ENCODE results near the gene KDM3B. TPM values are rescaled to one million over a fixed set of nuclear protein-coding genes. Genes with fewer than 3 reads are reported as not detected.

The KDM3B gene
- total and polyA plus RNA-seq, 2 of the 8 experiments (the other 6 are each of a cell fraction or from before 2014, with no cell fraction given) = 27.1 to 78.1 TPM

- Histone ChIP-seq H2BK120ac (replicated peaks; ENCODE audit: low read depth, low read length) (no peak within 1 kb of the TSS), H3K79me1 (ENCODE audit: low read depth, low read length) (no peaks in the 10 kb centered on the region; the same call in 1 of the 2 replicates), H3K56ac (replicated peaks; ENCODE audit: insufficient read length, low read depth, low read length) (no peak within 1 kb of the TSS), H3K18ac (ENCODE audit: extremely low read depth, low read length) (no peak within 1 kb of the TSS; the same call in 1 of the 2 replicates), H2AFZ (ENCODE audit: low read length) (peak within 1 kb of the TSS; percentile 93), H3K23me2 (ENCODE audit: low read depth, low read length) (peaks cover 9% of the 10 kb centered on the region), H3K14ac (ENCODE audit: insufficient read length) (no peak within 1 kb of the TSS), H3K36me3 (ENCODE audit: control insufficient read depth in 2 of 4, insufficient read depth in 4 of 4, low read length in 3 of 4) (peaks cover 0 to 4% (median 1%) of the 10 kb centered on the region in 4 experiments; a peak in 1 of 8 replicates), H3K4ac (replicated peaks; ENCODE audit: insufficient read length, low read depth, low read length) (peak within 1 kb of the TSS; percentile 65), H3K79me2 (ENCODE audit: control insufficient read depth in 1 of 2, insufficient read depth in 2 of 2, low read length in 2 of 2) (peaks cover 0 to 10% of the 10 kb centered on the region in 2 experiments; a peak in 1 of 4 replicates), H2BK20ac (ENCODE audit: low read length) (no peak within 1 kb of the TSS), H4K91ac (replicated peaks; ENCODE audit: insufficient read length, low read length) (no peak within 1 kb of the TSS), H3K9ac (replicated peaks in 1 of 4; ENCODE audit: extremely low read depth in 1 of 4, low read depth in 3 of 4, low read length in 3 of 4) (peak within 1 kb of the TSS; percentile 41 to 97 (median 78)), H3K9me3 (ENCODE audit: insufficient read depth in 2 of 2, low read depth in 1 of 2, low read length in 1 of 2) (no peaks in the 10 kb centered on the region), H4K5ac (ENCODE audit: insufficient read length, low read depth, low read length) (no peak within 1 kb of the TSS), H2BK5ac (ENCODE audit: low read depth, low read length) (peak within 1 kb of the TSS; percentile 72), H3K27ac (ENCODE audit: low read depth, low read length) (peak within 1 kb of the TSS; percentile 76), H2BK15ac (ENCODE audit: low read length) (no peak within 1 kb of the TSS), H4K8ac (ENCODE audit: extremely low read depth, insufficient read depth, low read length) (peak within 1 kb of the TSS; percentile 84; the same call in 1 of the 2 replicates), H3K4me2 (ENCODE audit: insufficient read depth in 1 of 2, low read depth in 2 of 2, low read length in 2 of 2) (peak within 1 kb of the TSS; percentile 88 to 93), H3K23ac (ENCODE audit: insufficient read length) (no peak within 1 kb of the TSS), H4K20me1 (replicated peaks in 1 of 2; ENCODE audit: control insufficient read depth in 1 of 2, insufficient read depth in 2 of 2, low read length in 2 of 2) (no peaks in the 10 kb centered on the region), H3K4me1 (replicated peaks in 1 of 4; ENCODE audit: control insufficient read depth in 3 of 4, insufficient read depth in 4 of 4, low read length in 3 of 4) (peaks cover 0 to 2% (median 0%) of the 10 kb centered on the region in 4 experiments; a peak in 2 of 7 replicates), H3K27me3 (replicated peaks in 1 of 4; ENCODE audit: control insufficient read depth in 3 of 4, extremely low read depth in 1 of 4, insufficient read depth in 3 of 4, low read length in 3 of 4) (no peaks in the 10 kb centered on the region), H3K4me3 (ENCODE audit: extremely low read depth in 1 of 4, insufficient read depth in 2 of 4, low read depth in 3 of 4, low read length in 4 of 4) (peak within 1 kb of the TSS; percentile 78 to 95 (median 90)), H2AK5ac (ENCODE audit: low read depth, low read length) (no peak within 1 kb of the TSS; the same call in 1 of the 2 replicates), H2BK12ac (ENCODE audit: low read depth, low read length) (peak within 1 kb of the TSS; percentile 46; the same call in 1 of the 2 replicates)
- DNase-seq (ENCODE audit: low read depth in 1 of 2, low spot score in 2 of 2) (peak; percentile 96 to 97), FAIRE-seq (peak; percentile 81)
- 1% methylated on average over 55 of the region's 55 CpGs; no CpG with 5 or more reads in 1 of the 2 experiments for WGBS, 2 experiments (ENCODE audit: extremely low coverage in 1 of 2, insufficient coverage in 1 of 2, insufficient read length in 1 of 2, insufficient replicate concordance in 2 of 2, low coverage in 1 of 2, low lambda C conversion rate in 2 of 2, missing lambda C conversion rate in 1 of 2)
- POLR2A ChIA-PET (ENCODE audit: partially characterized antibody) = interaction anchor here (0.7 to 4.7 kb wide), 29 partner anchors 8 to 244 kb away, joined by 3 to 68 read pairs (median 4); partner anchors contain the start of genes BRD8, CDC23, EGR1 and GFRA3
- CTCF ChIA-PET (ENCODE audit: partially characterized antibody) = interaction anchor here (0.5 to 13.6 kb wide), 6 partner anchors 7 to 110 kb away, joined by 4 to 196 read pairs (median 4); partner anchors contain the start of gene KDM3B
- TF ChIP-seq GTF2F1 (IDR thresholded peaks at IDR 0.05; ENCODE audit: borderline replicate concordance, low read depth, low read length) (no peak; the same call in 1 of the 2 replicates), YY1 (IDR thresholded peaks at IDR 0.05; ENCODE audit: low read depth, low read length) (no peak), PHF8 (conservative IDR thresholded peaks at IDR 0.05; ENCODE audit: low read depth, low read length) (peak; percentile 76), KDM1A (IDR thresholded peaks at IDR 0.05; ENCODE audit: borderline replicate concordance, low read length) (no peak), SIRT6 (IDR thresholded peaks at IDR 0.05; ENCODE audit: low read length) (no peak), SP2 (IDR thresholded peaks at IDR 0.05; ENCODE audit: low read length) (peak; percentile 41; the same call in 1 of the 2 replicates), EZH2 (IDR thresholded peaks at IDR 0.05; ENCODE audit: low read depth, low read length, severe bottlenecking) (no peak), SIN3A (conservative IDR thresholded peaks at IDR 0.05 in 1 of 2, IDR thresholded peaks at IDR 0.05 in 1 of 2; ENCODE audit: low read depth in 1 of 2, low read length in 2 of 2) (peak; percentile 87; a peak in 3 of 4 replicates), RFX5 (IDR thresholded peaks at IDR 0.05; ENCODE audit: borderline replicate concordance, low read depth, low read length) (no peak), JUN (IDR thresholded peaks at IDR 0.05; ENCODE audit: low read depth, low read length) (no peak)
Observed at GRCh38 chr5:138331449-138332368, 20.8 kb upstream of the KDM3B start, which contains the start of gene CDC25C. TSS of gene CDC25C (minus strand) at chr5:138331804. CDS start at chr5:138331180, 624 bp downstream.

All from H1 (cell line).